GM19468 (cell line): ENCODE results near the gene SPON2.

Source experiments
- ATAC-seq: cut with Tn5 transposase; IDR thresholded peaks from one replicate; pipeline ENCODE4 v1.9.1; 2021; ENCODE audit warnings: mild to moderate bottlenecking, moderate library complexity, moderate number of reproducible peaks; ENCODE audit not compliant: unreplicated experiment; ENCODE audit errors: extremely low read depth

The SPON2 gene

DNA sequence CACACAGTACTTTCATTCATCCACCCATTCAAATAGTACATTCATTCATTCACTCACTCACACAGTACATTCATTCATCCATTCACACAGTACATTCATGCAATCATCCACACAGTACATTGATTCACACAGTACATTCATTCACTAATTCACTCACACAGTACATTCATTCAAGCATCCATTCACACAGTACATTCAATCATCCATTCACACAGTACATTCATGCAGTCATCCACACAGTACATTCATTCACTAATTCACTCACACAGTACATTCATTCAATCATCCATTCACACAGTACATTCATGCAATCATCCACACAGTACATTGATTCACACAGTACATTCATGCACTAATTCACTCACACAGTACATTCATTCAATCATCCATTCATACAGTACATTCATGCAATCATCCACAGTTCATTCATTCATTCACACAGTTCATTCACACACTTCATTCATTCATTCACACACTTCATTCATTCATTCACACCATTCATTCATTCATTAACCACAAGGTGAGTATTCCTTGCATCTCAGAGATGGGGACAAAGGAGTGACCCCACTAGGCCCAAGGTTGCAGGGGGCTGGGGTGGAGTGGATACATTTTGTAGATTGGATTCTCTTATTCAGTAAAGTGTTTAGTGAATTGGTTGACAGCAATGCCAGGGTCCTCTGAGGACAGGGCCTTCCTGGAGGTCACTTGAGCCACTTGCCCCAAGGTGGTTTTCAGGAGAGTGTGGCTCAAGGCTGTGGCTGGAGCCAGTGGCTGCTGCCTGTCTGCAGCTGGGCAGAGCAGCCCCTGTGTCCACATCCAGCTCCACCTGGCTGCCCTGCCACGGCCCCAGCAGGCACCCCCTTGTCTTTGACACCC is 4.3 kb upstream of the SPON2 start:
- ATAC-seq = no peak

- no peak for ATAC-seq
Measured at GRCh38 chr4:1175635-1176229, 3.3 kb upstream of the SPON2 start.

DNA sequence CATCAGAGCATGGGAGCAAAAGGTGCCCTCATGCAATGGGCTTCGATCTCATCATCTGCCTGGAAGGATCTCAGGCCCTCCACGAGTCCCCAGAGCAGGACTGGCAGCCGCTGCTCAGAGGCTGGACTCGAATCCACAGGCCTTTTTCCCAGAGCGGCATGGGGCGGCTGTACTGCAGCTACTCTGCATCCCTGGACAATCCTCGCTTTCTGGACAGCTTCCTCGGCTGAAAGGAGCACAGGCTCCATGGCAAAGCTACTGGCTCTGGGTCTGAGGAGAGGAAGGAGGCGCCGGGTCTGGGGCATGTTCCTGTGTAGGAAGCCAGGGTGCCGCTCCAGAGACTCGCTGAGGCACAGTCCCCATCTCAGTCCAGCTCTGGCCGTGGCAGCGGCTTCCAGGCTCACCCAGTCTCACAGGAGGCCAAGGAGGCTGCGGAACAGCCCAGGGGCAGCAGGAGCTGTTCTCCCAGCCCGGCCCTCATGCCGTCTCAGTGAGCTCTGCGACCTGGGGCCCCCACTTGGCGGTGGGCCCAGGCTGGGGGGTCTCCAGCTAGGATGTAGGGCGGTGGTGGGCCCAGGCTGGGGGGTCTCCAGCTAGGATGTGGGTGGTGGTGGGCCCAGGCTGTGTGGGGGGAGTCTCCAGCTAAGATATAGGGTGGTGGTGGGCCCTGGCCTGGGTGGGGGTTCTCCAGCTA is 2.7 kb upstream of the SPON2 start:
- no peak for ATAC-seq

- ATAC-seq = no peak
Measured at GRCh38 chr4:1172971-1173757, 781 bp upstream of the SPON2 start.

GRCh38 chr4:1171311-1172227 is 814 bp downstream of the SPON2 start:
- ATAC-seq = no peak

- ATAC-seq = no peak
Measured at GRCh38 chr4:1170976-1171310, 1.4 kb downstream of the SPON2 start.

DNA sequence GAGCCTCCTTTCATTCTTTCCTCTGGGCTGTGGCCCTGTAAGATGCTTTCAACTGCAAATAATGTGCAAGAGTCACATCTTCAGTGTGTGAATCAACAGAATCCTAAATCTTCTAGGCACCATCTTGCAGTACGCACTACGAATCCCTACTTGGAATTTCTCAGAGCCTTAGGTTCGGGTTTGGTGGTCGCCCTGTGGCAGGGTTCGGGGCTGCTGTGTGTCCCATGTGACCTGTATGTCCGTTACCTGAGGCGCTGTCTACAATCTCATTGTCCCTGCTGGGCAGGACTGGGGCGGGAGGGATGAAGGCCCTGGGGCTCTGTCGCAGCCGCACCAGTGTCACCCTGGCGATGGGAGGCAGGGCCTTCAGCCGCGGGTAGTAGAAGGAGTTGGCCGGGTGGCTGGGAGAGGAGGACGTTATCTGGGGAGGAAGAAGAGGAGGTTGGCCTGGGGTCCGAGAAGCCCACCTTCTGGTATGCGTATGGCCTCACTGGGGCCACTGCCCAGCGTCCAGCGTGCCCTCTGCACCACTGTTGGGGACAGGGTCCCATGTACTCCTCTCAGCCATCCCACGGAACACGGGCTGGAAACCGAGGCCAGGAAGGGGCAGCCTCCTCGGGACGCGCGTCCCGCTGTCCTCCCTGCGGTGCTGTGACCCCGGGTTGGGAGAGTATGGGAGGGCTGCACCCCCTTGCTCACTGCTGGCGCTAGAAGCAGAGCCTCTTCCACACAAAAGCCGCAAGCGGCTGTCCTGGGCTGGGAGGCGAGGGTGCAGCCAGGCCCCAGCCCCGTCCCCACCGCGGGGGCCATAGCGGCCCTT is 2.0 kb downstream of the SPON2 start:
- ATAC-seq = no peak

DNA sequence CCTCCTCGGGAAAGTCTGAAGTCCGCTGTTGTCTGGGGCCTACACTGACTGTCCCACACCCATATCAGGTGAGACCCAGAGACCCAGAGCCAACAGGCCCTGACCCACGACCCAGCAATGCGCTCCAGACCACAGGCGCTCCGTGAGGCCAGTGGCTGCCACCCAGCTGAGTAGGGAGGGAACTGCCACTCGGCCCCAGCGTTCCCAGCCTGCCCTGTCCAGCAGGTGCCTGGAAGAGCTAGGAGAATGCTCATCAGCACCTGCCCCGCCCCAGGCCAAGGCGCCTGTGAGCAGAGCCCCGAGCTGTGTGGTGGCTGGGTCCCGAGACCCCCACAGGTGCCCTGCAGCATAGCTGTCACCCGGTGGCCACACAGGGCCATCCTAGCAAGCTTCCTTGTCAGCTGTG is 2.7 kb downstream of the SPON2 start:
- no peak for ATAC-seq

DNA sequence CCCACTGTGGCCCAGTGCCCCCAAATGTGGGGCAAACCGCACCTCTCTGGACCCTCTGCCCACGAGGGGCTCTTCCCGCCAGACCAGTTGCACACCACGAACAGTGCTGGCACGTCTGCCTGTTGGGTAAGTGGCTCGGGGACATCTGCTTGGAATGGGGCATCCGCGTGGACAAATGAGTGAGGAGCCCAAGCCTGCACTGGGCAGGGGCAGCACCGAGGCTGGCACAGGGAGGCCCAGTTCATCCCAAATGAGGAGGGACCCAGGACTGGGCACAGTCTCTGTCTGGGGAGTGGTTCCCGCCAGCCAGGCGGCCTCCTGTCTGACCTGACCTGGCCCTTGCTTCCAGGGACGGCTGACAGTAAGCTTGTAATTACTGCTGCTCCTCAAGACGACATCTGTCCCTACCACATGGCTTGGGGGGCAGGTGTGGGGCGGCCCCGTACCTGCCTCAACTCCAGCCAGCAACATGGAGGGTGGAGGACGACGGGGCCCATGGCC is 3.2 kb downstream of the SPON2 start:
- no peak for ATAC-seq

DNA sequence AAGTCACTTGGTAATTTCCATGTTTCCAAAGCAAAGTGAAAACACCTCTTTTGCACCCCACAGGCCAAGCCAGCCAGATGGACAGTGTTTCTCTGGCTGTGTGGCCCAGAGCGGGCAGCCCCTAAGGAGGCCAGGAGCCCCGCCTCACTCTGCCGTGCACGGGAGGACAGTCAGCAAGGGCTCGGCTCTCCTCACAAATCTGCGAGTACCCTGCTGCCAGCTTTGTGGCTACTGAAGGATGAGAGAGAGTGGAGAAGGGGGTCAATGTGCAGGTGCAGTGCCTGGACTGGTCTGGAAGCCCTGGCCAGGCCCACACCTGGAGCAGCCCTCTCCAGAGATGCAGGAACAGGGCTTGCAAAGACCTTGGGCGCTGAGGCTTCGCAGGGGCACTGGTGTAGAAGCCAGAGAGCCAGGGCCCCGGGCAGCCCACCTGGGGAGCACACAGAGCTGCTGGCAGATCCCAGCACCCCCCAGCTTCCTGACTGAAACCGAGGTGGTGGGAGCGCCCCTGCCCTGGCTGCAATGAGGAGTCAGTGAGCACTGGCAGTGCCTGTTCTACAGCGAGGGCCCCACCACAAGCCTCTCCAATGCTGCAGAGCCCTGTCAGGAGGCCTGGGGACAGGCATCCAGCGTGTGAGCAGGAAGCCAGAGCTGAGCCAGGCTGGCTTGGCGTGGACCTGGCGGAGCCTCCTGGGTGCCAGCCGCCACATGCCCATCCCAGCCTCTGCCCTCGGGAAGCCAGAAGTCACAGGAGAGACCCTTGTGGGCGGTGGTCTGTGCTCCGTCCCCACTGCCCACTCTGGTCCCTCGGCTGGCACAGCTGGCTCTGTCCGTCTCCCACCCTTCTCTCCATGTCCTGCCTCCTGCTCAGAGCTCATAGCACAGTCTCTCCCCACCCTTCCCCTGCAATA is 3.9 kb downstream of the SPON2 start:
- ATAC-seq = no peak

- ATAC-seq = peak; percentile 47
Measured at GRCh38 chr4:1167244-1167949, 5.0 kb downstream of the SPON2 start.

GRCh38 chr4:1166509-1167243 is 5.7 kb downstream of the SPON2 start:
- ATAC-seq = no peak

GRCh38 chr4:1164956-1165545 is 7.3 kb downstream of the SPON2 start:
- no peak for ATAC-seq

DNA sequence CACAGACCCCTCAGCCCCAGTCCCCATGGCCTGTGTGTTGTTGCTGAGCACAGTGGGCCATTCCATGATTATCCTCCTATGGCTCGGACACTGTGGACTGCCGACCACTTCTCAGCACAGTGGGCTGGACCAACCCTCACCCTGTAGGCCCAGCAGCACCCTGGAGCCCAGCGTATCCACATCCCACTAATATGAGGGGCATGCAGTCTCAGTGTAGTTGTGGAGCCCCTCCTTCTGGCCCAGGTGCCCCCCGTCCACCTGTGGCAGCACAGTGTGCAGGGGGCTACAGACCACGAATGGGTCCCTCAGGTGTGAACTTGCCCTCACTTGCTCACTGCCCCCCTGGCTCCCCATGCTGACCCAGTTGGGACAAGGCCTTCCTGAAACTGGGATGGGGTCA is 7.9 kb downstream of the SPON2 start:
- ATAC-seq = no peak

DNA sequence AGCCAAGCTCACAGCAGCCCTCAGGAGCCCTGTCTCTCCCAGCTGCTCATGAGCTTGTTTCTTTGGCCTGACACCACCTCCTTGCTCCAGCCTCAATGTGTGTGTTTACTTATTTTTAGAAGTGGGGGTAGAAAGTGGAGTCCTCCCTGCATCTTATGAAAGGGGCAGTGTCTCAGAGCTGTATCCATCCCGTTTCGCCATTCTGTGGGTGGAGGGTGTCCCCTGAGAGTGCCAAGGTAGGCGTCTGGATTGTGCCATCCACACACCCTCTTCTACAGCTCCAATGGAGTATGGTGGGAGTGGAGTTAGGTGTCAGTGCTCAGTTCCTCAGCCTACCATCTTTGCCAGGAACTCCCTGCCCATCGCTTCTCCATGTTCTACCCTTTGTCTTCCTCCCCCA is 8.3 kb downstream of the SPON2 start:
- ATAC-seq = no peak

DNA sequence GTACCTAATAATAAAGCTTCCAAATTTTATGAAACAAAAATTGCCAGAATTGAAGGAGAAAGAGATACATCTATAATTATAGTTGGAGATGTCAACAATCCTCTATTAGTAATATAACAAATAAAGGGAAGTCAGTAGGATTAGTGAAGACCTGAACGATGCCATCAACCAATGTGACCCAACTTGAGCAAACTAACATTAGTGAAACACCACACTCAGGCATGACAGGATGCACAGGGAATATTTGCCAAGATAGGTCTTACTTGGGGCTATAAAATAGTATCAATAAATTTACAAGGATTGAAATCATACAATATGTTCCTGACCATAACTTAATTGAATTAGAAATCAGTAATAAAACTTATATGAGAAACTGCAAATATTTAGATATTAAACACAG is 12.0 kb downstream of the SPON2 start:
- no peak for ATAC-seq
